Ovary (tissue), 3 donors: Measurements from ENCODE around the gene IL23R.

ENCODE experiments used
- POLR2A ChIP-seq: fragments of 450-650 bp; IDR thresholded peaks from one replicate; pipeline ENCODE4 v1.6.1; 2017; ENCODE audit warnings: antibody characterized with exemption, mild to moderate bottlenecking, moderate library complexity
- TF ChIP-seq, protein P1 (sequence below), 3 donors: fragments of 450-650 bp in 2 of 3; fragments of 200-600 bp in 1 of 3; IDR thresholded peaks; one replicate each; pipeline versions ENCODE4 v1.5.1 to v1.8.0; 2016 to 2022; ENCODE audit warnings: antibody characterized with exemption in 3 of 3, mild to moderate bottlenecking in 1 of 3
- donor health status: DM: no; HTN: no; CAD: no.

DNA sequence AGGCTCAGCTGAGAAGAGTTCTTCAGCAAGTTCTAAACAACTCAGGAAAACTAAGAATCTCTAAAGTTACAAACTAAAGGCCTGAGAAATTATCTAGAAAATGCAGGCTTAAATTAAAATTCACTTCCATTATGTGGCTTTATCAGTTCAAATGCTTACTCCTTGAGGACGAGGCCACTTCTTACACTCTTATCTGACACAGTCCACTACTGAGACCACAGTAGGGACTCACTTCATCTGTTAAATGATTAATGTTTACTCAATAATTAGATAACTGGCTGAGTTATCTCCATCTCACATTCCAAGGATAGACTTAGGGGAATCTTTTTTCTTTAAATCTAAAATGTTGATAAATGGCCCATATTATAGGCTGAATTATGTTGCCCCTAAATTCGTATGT is 33.1 kb upstream of the IL23R start:
- TF ChIP-seq, protein P1, sequence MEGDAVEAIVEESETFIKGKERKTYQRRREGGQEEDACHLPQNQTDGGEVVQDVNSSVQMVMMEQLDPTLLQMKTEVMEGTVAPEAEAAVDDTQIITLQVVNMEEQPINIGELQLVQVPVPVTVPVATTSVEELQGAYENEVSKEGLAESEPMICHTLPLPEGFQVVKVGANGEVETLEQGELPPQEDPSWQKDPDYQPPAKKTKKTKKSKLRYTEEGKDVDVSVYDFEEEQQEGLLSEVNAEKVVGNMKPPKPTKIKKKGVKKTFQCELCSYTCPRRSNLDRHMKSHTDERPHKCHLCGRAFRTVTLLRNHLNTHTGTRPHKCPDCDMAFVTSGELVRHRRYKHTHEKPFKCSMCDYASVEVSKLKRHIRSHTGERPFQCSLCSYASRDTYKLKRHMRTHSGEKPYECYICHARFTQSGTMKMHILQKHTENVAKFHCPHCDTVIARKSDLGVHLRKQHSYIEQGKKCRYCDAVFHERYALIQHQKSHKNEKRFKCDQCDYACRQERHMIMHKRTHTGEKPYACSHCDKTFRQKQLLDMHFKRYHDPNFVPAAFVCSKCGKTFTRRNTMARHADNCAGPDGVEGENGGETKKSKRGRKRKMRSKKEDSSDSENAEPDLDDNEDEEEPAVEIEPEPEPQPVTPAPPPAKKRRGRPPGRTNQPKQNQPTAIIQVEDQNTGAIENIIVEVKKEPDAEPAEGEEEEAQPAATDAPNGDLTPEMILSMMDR (IDR thresholded peaks at IDR 0.05): no peak
- no peak for TF ChIP-seq POLR2A
